Measurements from ENCODE around the gene CNR2.

DNA sequence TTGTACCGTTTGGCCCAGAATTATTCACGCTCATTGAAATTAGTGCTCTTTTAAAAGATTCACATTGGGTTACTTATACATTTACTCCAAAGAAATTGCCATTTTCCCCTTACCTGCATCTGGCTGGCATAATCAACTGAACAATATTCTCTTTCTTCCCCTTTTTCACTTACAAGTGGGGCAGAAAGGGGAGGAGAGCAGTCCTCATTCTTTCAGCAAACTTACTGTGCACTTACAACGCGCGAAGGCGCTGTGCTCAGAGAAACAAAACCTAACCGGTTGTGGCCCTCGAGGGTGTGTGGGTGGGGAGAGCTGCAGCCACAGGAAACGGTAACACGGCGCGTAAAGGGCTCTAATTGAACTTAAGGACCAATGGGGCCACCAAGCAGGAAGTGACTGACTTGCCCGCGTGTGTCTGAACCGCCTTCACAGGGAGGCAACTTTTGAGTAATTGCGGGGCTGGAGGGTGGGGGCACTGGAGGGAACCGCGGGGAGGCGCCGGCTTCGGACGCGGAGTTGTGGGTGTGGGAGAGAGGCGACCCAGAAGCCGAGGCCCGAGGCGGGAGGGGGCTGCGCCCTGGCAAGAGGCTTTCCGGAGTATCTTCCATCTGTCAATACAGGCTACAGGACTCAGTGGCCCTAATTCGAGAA, 45.8 kb upstream of the CNR2 start:
- TF ChIP-seq POLR2A (IDR thresholded peaks at IDR 0.05), result peak; percentile 44 to 89 (median 57)
- TF ChIP-seq, protein P1, sequence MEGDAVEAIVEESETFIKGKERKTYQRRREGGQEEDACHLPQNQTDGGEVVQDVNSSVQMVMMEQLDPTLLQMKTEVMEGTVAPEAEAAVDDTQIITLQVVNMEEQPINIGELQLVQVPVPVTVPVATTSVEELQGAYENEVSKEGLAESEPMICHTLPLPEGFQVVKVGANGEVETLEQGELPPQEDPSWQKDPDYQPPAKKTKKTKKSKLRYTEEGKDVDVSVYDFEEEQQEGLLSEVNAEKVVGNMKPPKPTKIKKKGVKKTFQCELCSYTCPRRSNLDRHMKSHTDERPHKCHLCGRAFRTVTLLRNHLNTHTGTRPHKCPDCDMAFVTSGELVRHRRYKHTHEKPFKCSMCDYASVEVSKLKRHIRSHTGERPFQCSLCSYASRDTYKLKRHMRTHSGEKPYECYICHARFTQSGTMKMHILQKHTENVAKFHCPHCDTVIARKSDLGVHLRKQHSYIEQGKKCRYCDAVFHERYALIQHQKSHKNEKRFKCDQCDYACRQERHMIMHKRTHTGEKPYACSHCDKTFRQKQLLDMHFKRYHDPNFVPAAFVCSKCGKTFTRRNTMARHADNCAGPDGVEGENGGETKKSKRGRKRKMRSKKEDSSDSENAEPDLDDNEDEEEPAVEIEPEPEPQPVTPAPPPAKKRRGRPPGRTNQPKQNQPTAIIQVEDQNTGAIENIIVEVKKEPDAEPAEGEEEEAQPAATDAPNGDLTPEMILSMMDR (IDR thresholded peaks at IDR 0.05 in 8 of 11, conservative IDR thresholded peaks at IDR 0.05 in 3 of 11), result peak in 6 of 11 experiments; percentile 13 to 51 (median 28)
- peak in 2 of 3 donors; percentile 82 to 94 for TF ChIP-seq POLR2AphosphoS5 (IDR thresholded peaks at IDR 0.05)
